GM18951 (cell line): ENCODE measurements around the gene PRKAG3.

Source experiments
- POLR2A ChIP-seq: IDR thresholded peaks from 4 replicates; pipeline ENCODE4 v1.6.1; 2011; ENCODE audit warnings: mild to moderate bottlenecking; ENCODE audit not compliant: insufficient read length, insufficient read depth; ENCODE audit errors: extremely low read depth
- in situ Hi-C: fragments of 300-500 bp; cut with MboI; formaldehyde crosslinking; loops from one replicate; pipeline ENCODE4 v1.12.0; 2022; ENCODE audit warnings: low sequenced_read_pairs, mixed read lengths, inconsistent platforms; ENCODE audit not compliant: unreplicated experiment

The PRKAG3 gene

GRCh38 chr2:218858671-218859555, 27.3 kb upstream of the PRKAG3 start:
- no peak for TF ChIP-seq POLR2A
- in situ Hi-C loops, result no loop called here

GRCh38 chr2:218858138-218858445, 26.5 kb upstream of the PRKAG3 start:
- in situ Hi-C loops, result no loop called here
- TF ChIP-seq POLR2A, result no peak

- no peak for TF ChIP-seq POLR2A
- in situ Hi-C loops, result no loop called here
Measured at GRCh38 chr2:218857371-218858137, 26.0 kb upstream of the PRKAG3 start.

- TF ChIP-seq POLR2A, result no peak
- in situ Hi-C loops, result no loop called here
Measured at GRCh38 chr2:218856896-218857243, 25.3 kb upstream of the PRKAG3 start.

- in situ Hi-C loops, result no loop called here
- TF ChIP-seq POLR2A, result no peak
Measured at GRCh38 chr2:218856167-218856895, 24.7 kb upstream of the PRKAG3 start.

GRCh38 chr2:218855305-218856166, 23.9 kb upstream of the PRKAG3 start:
- TF ChIP-seq POLR2A, result no peak
- in situ Hi-C loops, result no loop called here

- TF ChIP-seq POLR2A, result no peak
- in situ Hi-C loops, result no loop called here
Measured at GRCh38 chr2:218854860-218855259, 23.3 kb upstream of the PRKAG3 start.

- no peak for TF ChIP-seq POLR2A
- in situ Hi-C loops, result no loop called here
Measured at GRCh38 chr2:218853766-218854165, 22.2 kb upstream of the PRKAG3 start.

- TF ChIP-seq POLR2A, result no peak
- in situ Hi-C loops, result no loop called here
Measured at GRCh38 chr2:218852911-218853667, 21.5 kb upstream of the PRKAG3 start.

- TF ChIP-seq POLR2A, result no peak
- in situ Hi-C loops, result no loop called here
Measured at GRCh38 chr2:218851286-218851685, 19.7 kb upstream of the PRKAG3 start.

GRCh38 chr2:218850796-218851195, 19.2 kb upstream of the PRKAG3 start:
- in situ Hi-C loops, result no loop called here

GRCh38 chr2:218849721-218850120, 18.1 kb upstream of the PRKAG3 start:
- no peak for TF ChIP-seq POLR2A
- in situ Hi-C loops, result loop anchor here (10.0 to 25.0 kb wide), 2 partner anchors 195 to 437 kb away; partner anchors contain the start of genes BCS1L, VIL1 and ZNF142

More at GRCh38 chr2:218850796-218851195, 19.2 kb upstream of the PRKAG3 start:
- TF ChIP-seq POLR2A, result no peak

- in situ Hi-C loops, result loop anchor here (10.0 to 25.0 kb wide), 2 partner anchors 192 to 435 kb away; partner anchors contain the start of genes BCS1L, VIL1 and ZNF142
Measured at GRCh38 chr2:218846963-218847362, 15.4 kb upstream of the PRKAG3 start.

- in situ Hi-C loops, result loop anchor here (10.0 to 25.0 kb wide), 2 partner anchors 190 to 432 kb away; partner anchors contain the start of genes BCS1L, VIL1 and ZNF142
Measured at GRCh38 chr2:218844334-218844733, 12.7 kb upstream of the PRKAG3 start.
